Measurements from ENCODE around the gene PLA2G2D.

The PLA2G2D gene

GRCh38 chr1:20114021-20114648 is 5.2 kb downstream of the PLA2G2D start:
- no peaks in the 10 kb centered on the region for H3K36me3 ChIP-seq (ENCODE audit: control insufficient read depth, insufficient read depth, low read length)
- no CpG with 5 or more reads among the region's 15 CpGs for WGBS (ENCODE audit: insufficient coverage, insufficient read length)
- no peaks in the 10 kb centered on the region for H3K4me1 ChIP-seq (ENCODE audit: control insufficient read depth, insufficient read depth, low read length)
- no peak overlapping the region for H3K4me3 ChIP-seq (ENCODE audit: low read length)
- H3K27ac ChIP-seq (ENCODE audit: low read length): no peak overlapping the region
- H3K27me3 ChIP-seq (ENCODE audit: control insufficient read depth, insufficient read depth, low read length): no peaks in the 10 kb centered on the region
- H3K9me3 ChIP-seq (ENCODE audit: control insufficient read depth, insufficient read depth, low read length): no peaks in the 10 kb centered on the region
- no peak for DNase-seq (ENCODE audit: low read depth, low spot score)

DNA sequence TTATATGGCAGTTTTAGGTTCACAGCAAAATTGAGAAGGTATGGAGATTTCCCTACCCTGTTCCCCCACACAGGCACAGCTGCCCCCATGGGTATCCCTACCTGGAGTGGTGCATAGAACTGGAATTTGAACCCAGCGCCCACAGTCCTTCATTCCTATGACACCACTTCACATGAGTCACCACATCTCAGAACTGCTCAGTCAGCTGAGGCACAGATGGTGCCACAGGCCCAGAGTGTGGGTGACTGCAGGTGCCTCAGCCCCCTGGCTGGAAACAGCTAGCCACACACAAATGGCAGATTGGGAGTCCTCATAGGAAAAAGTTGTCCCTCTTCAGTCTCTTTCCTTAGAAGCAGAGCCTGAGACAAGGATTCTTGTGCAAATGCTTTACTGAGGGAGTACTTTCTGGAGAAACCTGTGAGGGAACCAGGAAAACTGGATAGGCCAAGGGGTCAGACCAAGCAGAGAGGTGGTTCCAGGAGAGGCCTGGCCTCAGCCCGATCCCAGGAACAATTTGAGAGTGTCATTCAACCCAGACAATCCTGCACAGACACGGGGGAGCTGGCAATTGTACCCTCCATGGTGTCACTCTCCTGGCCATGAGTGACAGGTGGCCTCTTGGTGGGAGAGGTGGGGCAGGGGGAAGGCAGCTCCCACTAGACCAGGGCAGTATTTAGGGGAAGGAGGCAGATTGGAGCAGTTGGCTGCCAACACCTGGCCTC is 6.9 kb downstream of the PLA2G2D start:
- no peak for DNase-seq (ENCODE audit: low read depth, low spot score)
- Histone ChIP-seq H3K9me3 (ENCODE audit: control insufficient read depth, insufficient read depth, low read length) (no peaks in the 10 kb centered on the region), H3K4me1 (ENCODE audit: control insufficient read depth, insufficient read depth, low read length) (no peaks in the 10 kb centered on the region), H3K4me3 (ENCODE audit: low read length) (no peak overlapping the region), H3K36me3 (ENCODE audit: control insufficient read depth, insufficient read depth, low read length) (no peaks in the 10 kb centered on the region), H3K27me3 (ENCODE audit: control insufficient read depth, insufficient read depth, low read length) (no peaks in the 10 kb centered on the region), H3K27ac (ENCODE audit: low read length) (no peak overlapping the region)
- WGBS (ENCODE audit: insufficient coverage, insufficient read length): no CpG with 5 or more reads among the region's 3 CpGs

DNA sequence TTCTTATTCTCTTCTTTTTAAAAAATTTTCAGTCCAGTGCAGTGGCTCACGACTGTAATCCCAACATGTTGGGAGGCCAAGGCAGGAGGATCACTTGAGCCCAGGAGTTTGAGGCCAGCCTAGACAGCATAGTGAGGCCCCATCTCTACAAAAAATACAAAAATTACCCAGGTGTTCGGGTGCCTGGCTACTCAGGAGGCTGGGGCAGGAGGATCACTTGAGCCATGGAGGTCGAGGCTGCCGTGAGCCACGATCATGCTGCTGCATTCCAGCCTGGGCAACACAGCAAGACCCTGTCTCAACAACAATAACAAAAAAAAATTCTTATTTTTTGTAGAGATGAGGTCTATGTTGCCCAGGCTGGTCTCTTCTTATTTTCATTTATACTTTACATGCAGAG is 7.9 kb downstream of the PLA2G2D start:
- DNase-seq (ENCODE audit: low read depth, low spot score): no peak
- no peak overlapping the region for H3K4me3 ChIP-seq (ENCODE audit: low read length)
- no CpG with 5 or more reads among the region's 5 CpGs for WGBS (ENCODE audit: insufficient coverage, insufficient read length)

DNA sequence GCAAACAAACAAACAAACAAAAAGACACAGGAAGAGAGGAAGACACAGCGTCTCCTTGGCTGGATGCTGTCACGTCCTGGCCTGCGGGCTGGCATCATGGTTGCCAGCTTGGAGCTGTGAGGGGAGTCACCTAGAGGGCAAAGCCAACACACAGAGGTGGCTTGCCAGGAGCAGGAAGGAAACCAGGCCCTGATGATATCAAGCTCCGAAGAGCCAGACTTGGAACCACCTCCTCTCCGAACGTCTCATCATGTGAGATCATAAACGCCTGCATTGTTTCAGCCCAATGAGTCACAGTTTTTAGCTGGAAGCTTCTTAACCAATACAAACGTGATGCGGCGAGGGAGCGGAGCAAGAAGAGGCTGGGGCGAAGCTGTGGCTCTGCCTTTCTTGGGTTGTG is 8.7 kb downstream of the PLA2G2D start:
- Histone ChIP-seq H3K27ac (ENCODE audit: low read length) (no peak overlapping the region), H3K27me3 (ENCODE audit: control insufficient read depth, insufficient read depth, low read length) (no peaks in the 10 kb centered on the region), H3K9me3 (ENCODE audit: control insufficient read depth, insufficient read depth, low read length) (no peaks in the 10 kb centered on the region), H3K36me3 (ENCODE audit: control insufficient read depth, insufficient read depth, low read length) (no peaks in the 10 kb centered on the region), H3K4me3 (ENCODE audit: low read length) (no peak overlapping the region), H3K4me1 (ENCODE audit: control insufficient read depth, insufficient read depth, low read length) (no peaks in the 10 kb centered on the region)
- DNase-seq (ENCODE audit: low read depth, low spot score): no peak
- no CpG with 5 or more reads among the region's 12 CpGs for WGBS (ENCODE audit: insufficient coverage, insufficient read length)

More for the DNA sequence above, 7.9 kb downstream of the PLA2G2D start:
- Histone ChIP-seq H3K27ac (ENCODE audit: low read length) (no peak overlapping the region), H3K4me1 (ENCODE audit: control insufficient read depth, insufficient read depth, low read length) (no peaks in the 10 kb centered on the region), H3K9me3 (ENCODE audit: control insufficient read depth, insufficient read depth, low read length) (no peaks in the 10 kb centered on the region), H3K36me3 (ENCODE audit: control insufficient read depth, insufficient read depth, low read length) (no peaks in the 10 kb centered on the region), H3K27me3 (ENCODE audit: control insufficient read depth, insufficient read depth, low read length) (no peaks in the 10 kb centered on the region)

GRCh38 chr1:20109223-20109856 is 10.0 kb downstream of the PLA2G2D start:
- Histone ChIP-seq H3K4me3 (ENCODE audit: low read length) (no peak overlapping the region), H3K36me3 (ENCODE audit: control insufficient read depth, insufficient read depth, low read length) (no peaks in the 10 kb centered on the region), H3K27me3 (ENCODE audit: control insufficient read depth, insufficient read depth, low read length) (no peaks in the 10 kb centered on the region), H3K4me1 (ENCODE audit: control insufficient read depth, insufficient read depth, low read length) (no peaks in the 10 kb centered on the region), H3K27ac (ENCODE audit: low read length) (no peak overlapping the region), H3K9me3 (ENCODE audit: control insufficient read depth, insufficient read depth, low read length) (no peaks in the 10 kb centered on the region)
- no CpG with 5 or more reads among the region's 4 CpGs for WGBS (ENCODE audit: insufficient coverage, insufficient read length)
- no peak for DNase-seq (ENCODE audit: low read depth, low spot score)

- Histone ChIP-seq H3K36me3 (ENCODE audit: control insufficient read depth, insufficient read depth, low read length) (no peaks in the 10 kb centered on the region), H3K4me3 (ENCODE audit: low read length) (no peak overlapping the region), H3K27ac (ENCODE audit: low read length) (no peak overlapping the region), H3K4me1 (ENCODE audit: control insufficient read depth, insufficient read depth, low read length) (no peaks in the 10 kb centered on the region), H3K9me3 (ENCODE audit: control insufficient read depth, insufficient read depth, low read length) (no peaks in the 10 kb centered on the region), H3K27me3 (ENCODE audit: control insufficient read depth, insufficient read depth, low read length) (no peaks in the 10 kb centered on the region)
- DNase-seq (ENCODE audit: low read depth, low spot score): no peak
- no CpG with 5 or more reads among the region's 5 CpGs for WGBS (ENCODE audit: insufficient coverage, insufficient read length)
Measured at GRCh38 chr1:20108366-20109123, 10.8 kb downstream of the PLA2G2D start.

DNA sequence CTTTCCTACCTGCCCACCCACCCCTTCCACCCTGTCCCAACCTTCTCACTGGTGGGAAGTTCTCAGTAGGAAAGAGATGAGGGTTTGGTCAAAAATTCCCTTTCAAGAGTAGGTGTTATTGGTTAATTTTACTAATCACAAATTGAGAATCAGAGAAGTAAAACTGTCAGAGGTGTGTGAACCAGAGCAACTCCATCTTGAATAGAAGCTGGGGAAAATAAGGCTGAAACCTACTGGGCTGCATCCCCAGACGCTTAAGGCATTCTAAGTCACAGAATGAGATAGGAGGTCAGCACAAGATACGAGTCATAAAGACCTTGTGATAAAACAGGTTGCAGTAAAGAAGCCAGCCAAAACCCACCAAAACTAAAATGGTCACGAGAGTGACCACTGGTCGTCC is 11.5 kb downstream of the PLA2G2D start:
- Histone ChIP-seq H3K4me1 (ENCODE audit: control insufficient read depth, insufficient read depth, low read length) (no peaks in the 10 kb centered on the region), H3K4me3 (ENCODE audit: low read length) (no peak overlapping the region), H3K9me3 (ENCODE audit: control insufficient read depth, insufficient read depth, low read length) (no peaks in the 10 kb centered on the region), H3K36me3 (ENCODE audit: control insufficient read depth, insufficient read depth, low read length) (no peaks in the 10 kb centered on the region), H3K27me3 (ENCODE audit: control insufficient read depth, insufficient read depth, low read length) (no peaks in the 10 kb centered on the region), H3K27ac (ENCODE audit: low read length) (no peak overlapping the region)
- DNase-seq (ENCODE audit: low read depth, low spot score): no peak
- WGBS (ENCODE audit: insufficient coverage, insufficient read length): no CpG with 5 or more reads among the region's 4 CpGs

- no CpG with 5 or more reads among the region's 4 CpGs for WGBS (ENCODE audit: insufficient coverage, insufficient read length)
- no peak overlapping the region for H3K4me3 ChIP-seq (ENCODE audit: low read length)
- H3K27me3 ChIP-seq (ENCODE audit: control insufficient read depth, insufficient read depth, low read length): no peaks in the 10 kb centered on the region
- DNase-seq (ENCODE audit: low read depth, low spot score): no peak
- H3K36me3 ChIP-seq (ENCODE audit: control insufficient read depth, insufficient read depth, low read length): no peaks in the 10 kb centered on the region
- no peak overlapping the region for H3K27ac ChIP-seq (ENCODE audit: low read length)
- H3K9me3 ChIP-seq (ENCODE audit: control insufficient read depth, insufficient read depth, low read length): no peaks in the 10 kb centered on the region
- H3K4me1 ChIP-seq (ENCODE audit: control insufficient read depth, insufficient read depth, low read length): no peaks in the 10 kb centered on the region
Measured at GRCh38 chr1:20107351-20107750, 12.0 kb downstream of the PLA2G2D start.

DNA sequence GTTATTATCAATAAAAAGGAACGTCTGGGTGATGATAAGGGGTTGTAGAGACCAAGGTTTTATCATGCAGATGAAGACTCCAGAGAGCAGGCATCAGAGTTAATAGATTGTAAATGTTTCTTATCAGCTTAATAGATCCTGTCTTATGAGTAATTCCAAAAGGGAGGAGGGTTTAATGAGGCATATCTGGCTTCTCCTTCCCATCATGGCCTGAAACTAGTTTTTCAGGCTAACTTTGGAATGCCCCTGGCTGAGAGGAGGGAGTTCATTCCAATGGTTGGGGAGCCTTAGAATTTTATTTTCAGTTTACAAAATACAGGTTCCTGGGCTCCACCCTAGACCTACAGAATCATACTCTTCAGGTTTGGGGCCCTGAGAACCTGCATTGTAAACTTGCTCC is 13.5 kb downstream of the PLA2G2D start:
- H3K36me3 ChIP-seq (ENCODE audit: control insufficient read depth, insufficient read depth, low read length): no peaks in the 10 kb centered on the region
- no peaks in the 10 kb centered on the region for H3K9me3 ChIP-seq (ENCODE audit: control insufficient read depth, insufficient read depth, low read length)
- no CpG with 5 or more reads among the region's 1 CpG for WGBS (ENCODE audit: insufficient coverage, insufficient read length)

GRCh38 chr1:20102875-20103274 is 16.5 kb downstream of the PLA2G2D start:
- Histone ChIP-seq H3K9me3 (ENCODE audit: control insufficient read depth, insufficient read depth, low read length) (no peaks in the 10 kb centered on the region), H3K4me3 (ENCODE audit: low read length) (no peak overlapping the region), H3K36me3 (ENCODE audit: control insufficient read depth, insufficient read depth, low read length) (no peaks in the 10 kb centered on the region), H3K27ac (ENCODE audit: low read length) (no peak overlapping the region), H3K4me1 (ENCODE audit: control insufficient read depth, insufficient read depth, low read length) (peaks cover 2% of the 10 kb centered on the region; the same call in 1 of the 2 replicates), H3K27me3 (ENCODE audit: control insufficient read depth, insufficient read depth, low read length) (no peaks in the 10 kb centered on the region)
- DNase-seq (ENCODE audit: low read depth, low spot score): no peak
- no CpG with 5 or more reads among the region's 1 CpG for WGBS (ENCODE audit: insufficient coverage, insufficient read length)

More for the DNA sequence above, 13.5 kb downstream of the PLA2G2D start:
- Histone ChIP-seq H3K27ac (ENCODE audit: low read length) (no peak overlapping the region), H3K27me3 (ENCODE audit: control insufficient read depth, insufficient read depth, low read length) (no peaks in the 10 kb centered on the region), H3K4me3 (ENCODE audit: low read length) (no peak overlapping the region), H3K4me1 (ENCODE audit: control insufficient read depth, insufficient read depth, low read length) (no peaks in the 10 kb centered on the region)
- no peak for DNase-seq (ENCODE audit: low read depth, low spot score)

All from iPS DF 6.9 (cell line).